GM21447 (cell line): ENCODE results near the gene RTEL1.
A peak's percentile ranks its signal among the peaks of the same experiment; 100 is the strongest.

ENCODE experiments used
- ATAC-seq: cut with Tn5 transposase; IDR thresholded peaks from one replicate; pipeline ENCODE4 v1.9.1; 2021; ENCODE audit not compliant: unreplicated experiment

The RTEL1 gene

DNA sequence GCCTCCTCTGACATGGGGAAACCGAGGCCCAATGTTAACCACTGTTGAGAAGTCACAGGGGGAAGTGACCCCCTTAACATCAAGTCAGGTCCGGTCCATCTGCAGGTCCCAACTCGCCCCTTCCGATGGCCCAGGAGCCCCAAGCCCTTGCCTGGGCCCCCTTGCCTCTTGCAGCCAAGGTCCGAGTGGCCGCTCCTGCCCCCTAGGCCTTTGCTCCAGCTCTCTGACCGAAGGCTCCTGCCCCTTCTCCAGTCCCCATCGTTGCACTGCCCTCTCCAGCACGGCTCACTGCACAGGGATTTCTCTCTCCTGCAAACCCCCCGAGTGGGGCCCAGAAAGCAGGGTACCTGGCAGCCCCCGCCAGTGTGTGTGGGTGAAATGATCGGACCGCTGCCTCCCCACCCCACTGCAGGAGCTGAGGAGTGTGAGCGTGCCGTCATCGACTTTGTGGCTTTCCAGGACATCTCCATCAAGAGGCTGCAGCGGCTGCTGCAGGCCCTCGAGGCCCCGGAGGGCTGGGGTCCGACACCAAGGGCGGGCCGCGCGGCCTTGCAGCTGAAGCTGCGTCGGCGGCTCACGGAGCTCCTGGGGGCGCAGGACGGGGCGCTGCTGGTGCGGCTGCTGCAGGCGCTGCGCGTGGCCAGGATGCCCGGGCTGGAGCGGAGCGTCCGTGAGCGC, 39.9 kb downstream of the RTEL1 start:
- ATAC-seq, result no peak

DNA sequence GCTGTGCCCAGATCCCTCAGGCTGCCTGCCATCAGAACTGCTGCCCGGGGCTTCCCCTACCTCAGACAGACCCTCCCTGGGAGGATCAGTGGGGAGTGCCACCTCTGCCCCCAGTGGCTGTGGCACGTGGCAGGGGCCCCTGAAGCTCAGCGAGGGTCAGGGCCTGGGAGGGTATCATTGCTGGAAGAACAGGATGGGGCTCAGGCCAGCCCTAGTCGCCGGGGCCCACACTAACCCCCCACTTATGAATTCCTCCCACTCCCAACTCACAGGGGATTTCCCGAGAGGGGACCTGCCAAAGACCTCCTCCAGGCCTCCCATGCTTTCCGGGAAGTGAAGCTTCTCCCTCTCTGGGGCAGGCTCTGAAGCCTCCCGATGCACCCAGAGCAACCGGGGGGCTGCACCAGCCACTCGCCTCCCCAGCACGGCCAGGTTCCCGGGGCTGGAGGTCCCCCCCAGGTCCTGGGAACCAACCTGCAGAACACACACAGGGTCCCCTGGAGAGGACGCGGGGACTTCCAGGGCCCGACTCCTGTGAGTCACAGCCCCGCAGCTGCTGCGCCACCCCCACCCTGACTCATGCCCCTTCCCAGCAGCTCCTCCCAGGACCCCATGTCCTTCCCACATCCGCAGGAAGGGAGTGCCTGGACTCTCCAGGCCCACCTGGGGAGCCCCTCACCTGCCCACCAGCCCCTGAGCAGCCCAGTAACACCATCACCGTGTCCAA, 40.8 kb downstream of the RTEL1 start:
- ATAC-seq, result no peak

- ATAC-seq, result no peak
Observed at GRCh38 chr20:63699466-63700198, 41.5 kb downstream of the RTEL1 start.

DNA sequence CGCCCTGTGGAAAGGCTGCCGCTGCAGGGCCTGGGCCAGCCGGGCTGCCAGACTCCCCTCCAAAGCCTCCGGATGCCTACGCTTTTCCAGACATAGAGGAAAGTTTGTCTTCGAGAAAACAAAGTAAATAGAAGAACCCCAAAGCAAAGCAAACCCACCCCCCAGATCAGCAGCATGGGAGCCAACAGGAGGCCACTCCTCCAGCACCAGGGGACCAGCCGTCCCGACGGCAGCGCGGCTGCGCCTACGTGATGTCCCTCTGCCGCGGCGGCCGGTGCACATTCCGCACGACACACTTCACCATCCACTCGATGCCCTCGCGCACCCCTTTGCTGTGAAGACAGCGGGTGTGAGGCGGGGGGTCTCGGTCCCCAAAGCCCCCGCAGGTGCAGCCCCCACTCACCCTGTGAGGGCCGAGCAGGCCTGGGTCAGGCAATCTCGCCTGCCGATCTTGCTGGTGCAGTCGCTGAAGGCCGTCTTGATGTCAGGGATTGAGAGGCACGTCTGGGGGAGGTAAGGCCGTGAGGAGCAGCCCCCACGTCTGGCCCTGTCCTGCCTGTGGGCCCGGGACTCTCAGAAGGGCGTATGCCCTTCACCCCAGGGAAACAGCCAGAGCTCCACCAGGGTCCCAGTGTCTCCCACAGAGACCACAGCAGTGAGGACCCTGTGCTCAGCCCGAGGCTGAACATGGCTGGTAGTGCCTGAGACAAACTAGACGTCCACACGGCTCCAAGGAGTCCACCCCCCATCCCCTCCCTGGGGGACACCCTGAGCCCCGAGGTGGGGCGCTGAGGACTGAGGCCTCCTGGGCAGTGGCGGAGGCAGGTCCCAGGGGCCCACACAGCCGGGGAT, 42.3 kb downstream of the RTEL1 start:
- no peak for ATAC-seq

GRCh38 chr20:63701051-63701328, 42.9 kb downstream of the RTEL1 start:
- ATAC-seq, result no peak

- ATAC-seq, result no peak
Observed at GRCh38 chr20:63701329-63702035, 43.4 kb downstream of the RTEL1 start.

- no peak for ATAC-seq
Observed at GRCh38 chr20:63702036-63702665, 44.0 kb downstream of the RTEL1 start.

DNA sequence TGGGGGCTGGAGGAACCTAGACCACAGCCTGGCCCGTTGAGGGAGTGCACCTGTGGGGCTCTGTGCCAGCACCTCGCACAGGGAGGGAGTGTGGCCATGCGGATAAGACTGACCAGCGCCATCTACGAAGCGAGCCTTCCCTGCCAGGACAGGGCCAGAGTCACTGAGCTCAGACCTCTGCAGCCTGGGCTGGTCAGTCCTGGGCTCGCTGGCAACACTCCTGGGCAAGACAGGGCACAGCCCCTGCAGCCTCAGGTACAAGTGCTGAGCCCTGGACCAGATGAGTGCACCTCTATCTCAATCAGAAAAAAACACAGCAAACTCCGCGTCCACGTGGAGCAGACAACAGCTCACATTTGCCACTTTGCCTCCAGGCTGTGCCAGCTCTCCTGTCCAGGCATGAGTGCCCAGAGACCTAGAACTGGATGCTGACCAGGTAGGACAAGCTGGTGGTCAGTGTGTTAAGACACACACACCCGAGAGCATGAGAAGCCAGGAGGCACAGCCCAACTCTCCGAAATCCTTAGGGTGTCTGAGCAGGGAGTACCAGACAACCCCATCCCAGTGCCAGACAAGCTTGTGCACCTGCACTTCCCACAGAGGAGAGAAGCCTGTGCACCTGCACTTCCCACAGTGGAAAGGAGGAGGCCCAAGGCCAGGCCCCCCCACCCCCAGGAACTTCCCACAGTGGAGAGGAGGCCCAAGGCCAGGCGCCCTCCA, 44.8 kb downstream of the RTEL1 start:
- ATAC-seq, result no peak

DNA sequence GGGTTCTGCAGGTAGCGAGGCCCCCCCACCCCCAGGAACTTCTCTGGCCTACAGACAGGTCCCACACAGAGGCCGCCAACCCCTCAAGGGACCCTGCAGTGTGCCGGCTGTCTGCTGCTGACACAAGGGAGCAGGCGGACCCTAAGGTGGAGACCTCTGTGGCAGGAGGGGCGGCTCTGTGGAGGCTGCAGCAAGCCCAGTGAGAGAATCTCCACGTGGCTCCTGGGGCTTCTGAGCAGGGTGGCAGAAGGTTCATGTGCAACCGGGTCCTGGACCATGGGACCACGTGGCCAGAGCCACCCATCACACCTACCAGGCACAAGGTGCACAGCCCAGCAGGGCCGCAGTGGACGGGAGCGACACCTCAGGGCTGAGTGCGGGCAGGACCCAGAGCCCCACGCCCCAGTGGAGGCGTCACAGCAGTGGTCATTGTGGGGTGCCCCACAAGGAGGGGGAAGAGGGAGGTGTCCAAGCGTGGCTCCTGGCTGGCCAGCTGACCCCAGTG, 45.4 kb downstream of the RTEL1 start:
- no peak for ATAC-seq

- ATAC-seq, result no peak
Observed at GRCh38 chr20:63703976-63704748, 46.0 kb downstream of the RTEL1 start.

- ATAC-seq, result no peak
Observed at GRCh38 chr20:63704749-63705117, 46.6 kb downstream of the RTEL1 start.

DNA sequence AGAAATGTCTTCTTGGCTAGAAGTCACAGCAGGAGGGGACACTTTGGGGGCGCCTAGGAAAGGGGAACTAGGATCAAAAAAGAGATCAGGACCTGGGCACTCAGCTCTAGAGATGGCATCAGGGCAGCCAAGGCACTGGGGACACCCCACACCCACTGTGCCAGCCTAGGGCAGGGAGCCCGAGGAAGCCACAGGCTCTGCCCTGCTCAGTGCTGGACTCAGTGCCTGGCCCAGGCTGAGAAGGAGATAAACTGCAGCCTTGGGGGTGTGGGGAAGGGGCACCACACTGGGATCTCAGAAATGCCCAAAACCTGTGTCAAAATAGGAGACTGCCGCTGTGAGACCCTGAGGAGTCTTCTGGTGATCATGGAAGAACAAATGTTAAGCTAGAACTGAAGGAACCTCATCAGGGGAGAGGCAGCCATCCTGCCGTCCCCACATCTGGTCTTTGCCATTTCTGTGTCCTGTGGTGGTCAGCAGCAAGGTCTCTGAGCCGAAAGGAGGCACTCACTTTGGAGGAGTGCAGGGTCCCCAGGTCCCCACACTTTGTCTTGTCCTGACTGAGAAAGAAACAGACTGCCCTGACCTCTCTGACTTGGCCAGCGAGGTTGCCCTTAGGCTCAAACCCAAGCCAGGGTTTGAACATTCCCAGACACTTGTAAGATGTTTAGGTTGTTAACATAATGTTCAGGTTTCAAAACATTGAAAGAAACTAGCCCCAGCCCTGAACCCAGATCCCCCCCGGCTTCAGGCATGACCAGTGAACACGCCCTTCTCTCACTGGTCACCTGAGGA, 47.3 kb downstream of the RTEL1 start:
- no peak for ATAC-seq

GRCh38 chr20:63706027-63706695, 48.0 kb downstream of the RTEL1 start:
- ATAC-seq, result no peak

- ATAC-seq, result peak; percentile 34
Observed at GRCh38 chr20:63706852-63707557, 48.9 kb downstream of the RTEL1 start.

- ATAC-seq, result peak; percentile 64
Observed at GRCh38 chr20:63707558-63708300, 49.6 kb downstream of the RTEL1 start, which contains the start of the genes ARFRP1 and ZGPAT. ARFRP1 (minus strand) TSS chr20:63707976; CDS start chr20:63707091, 885 bp downstream. ZGPAT (plus strand) TSS chr20:63708039; CDS start chr20:63708581, 542 bp downstream.
